ENCODE data around the gene CRADD. TPM values are rescaled to one million over a fixed set of nuclear protein-coding genes. Genes with fewer than 3 reads are reported as not detected.
"Not testable (repeated sequence)": the region's sequence is repeated elsewhere in the genome, so short reads cannot be mapped to it uniquely, and the experiment has no call there.

The CRADD gene
- total and polyA plus RNA-seq, 8 donors = 8.4 to 21.4 (median 10.3) TPM

GRCh38 chr12:93707836-93708235 is 30.7 kb downstream of the CRADD start:
- intact Hi-C loops (cut with DNase I) = no loop called here
- Histone ChIP-seq H3K4me1 (peaks cover 0 to 2% of the 10 kb centered on the region in 2 donors), H3K4me3 (no peak overlapping the region), H3K9me3 (peaks cover 4 to 16% of the 10 kb centered on the region in 2 donors), H3K27me3 (no peaks in the 10 kb centered on the region), H3K27ac (no peak overlapping the region), H3K36me3 (no peaks in the 10 kb centered on the region)
- TF ChIP-seq, protein P1, sequence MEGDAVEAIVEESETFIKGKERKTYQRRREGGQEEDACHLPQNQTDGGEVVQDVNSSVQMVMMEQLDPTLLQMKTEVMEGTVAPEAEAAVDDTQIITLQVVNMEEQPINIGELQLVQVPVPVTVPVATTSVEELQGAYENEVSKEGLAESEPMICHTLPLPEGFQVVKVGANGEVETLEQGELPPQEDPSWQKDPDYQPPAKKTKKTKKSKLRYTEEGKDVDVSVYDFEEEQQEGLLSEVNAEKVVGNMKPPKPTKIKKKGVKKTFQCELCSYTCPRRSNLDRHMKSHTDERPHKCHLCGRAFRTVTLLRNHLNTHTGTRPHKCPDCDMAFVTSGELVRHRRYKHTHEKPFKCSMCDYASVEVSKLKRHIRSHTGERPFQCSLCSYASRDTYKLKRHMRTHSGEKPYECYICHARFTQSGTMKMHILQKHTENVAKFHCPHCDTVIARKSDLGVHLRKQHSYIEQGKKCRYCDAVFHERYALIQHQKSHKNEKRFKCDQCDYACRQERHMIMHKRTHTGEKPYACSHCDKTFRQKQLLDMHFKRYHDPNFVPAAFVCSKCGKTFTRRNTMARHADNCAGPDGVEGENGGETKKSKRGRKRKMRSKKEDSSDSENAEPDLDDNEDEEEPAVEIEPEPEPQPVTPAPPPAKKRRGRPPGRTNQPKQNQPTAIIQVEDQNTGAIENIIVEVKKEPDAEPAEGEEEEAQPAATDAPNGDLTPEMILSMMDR (IDR thresholded peaks at IDR 0.05) = no peak
- no peak for DNase-seq
- no peak for ATAC-seq

- H3K4me3 ChIP-seq = no peak overlapping the region
- ATAC-seq (no peak), DNase-seq (no peak)
- TF ChIP-seq, protein P1 (IDR thresholded peaks at IDR 0.05) = no peak
- H3K4me1 ChIP-seq = peaks cover 0 to 2% of the 10 kb centered on the region in 2 donors
- intact Hi-C loops (cut with DNase I) = no loop called here
- H3K27me3 ChIP-seq = no peaks in the 10 kb centered on the region
- peaks cover 4 to 16% of the 10 kb centered on the region in 2 donors for H3K9me3 ChIP-seq
- H3K36me3 ChIP-seq = no peaks in the 10 kb centered on the region
- H3K27ac ChIP-seq = no peak overlapping the region
Observed at GRCh38 chr12:93708952-93709351, 31.8 kb downstream of the CRADD start.

GRCh38 chr12:93709386-93709785 is 32.2 kb downstream of the CRADD start:
- DNase-seq (no peak), ATAC-seq (no peak)
- intact Hi-C loops (cut with DNase I) = no loop called here
- Histone ChIP-seq H3K27ac (no peak overlapping the region), H3K4me3 (no peak overlapping the region), H3K4me1 (peaks cover 0 to 2% of the 10 kb centered on the region in 2 donors), H3K27me3 (no peaks in the 10 kb centered on the region), H3K9me3 (peaks cover 4 to 16% of the 10 kb centered on the region in 2 donors), H3K36me3 (no peaks in the 10 kb centered on the region)
- TF ChIP-seq, protein P1 (IDR thresholded peaks at IDR 0.05) = no peak

- Histone ChIP-seq H3K9me3 (peaks cover 4 to 16% of the 10 kb centered on the region in 2 donors), H3K4me3 (no peak overlapping the region), H3K27me3 (no peaks in the 10 kb centered on the region), H3K36me3 (no peaks in the 10 kb centered on the region), H3K27ac (no peak overlapping the region), H3K4me1 (peaks cover 0 to 2% of the 10 kb centered on the region in 2 donors)
- ATAC-seq (no peak), DNase-seq (no peak)
- intact Hi-C loops (cut with DNase I) = no loop called here
- TF ChIP-seq, protein P1 (IDR thresholded peaks at IDR 0.05) = no peak
Observed at GRCh38 chr12:93710574-93710926, 33.4 kb downstream of the CRADD start.

DNA sequence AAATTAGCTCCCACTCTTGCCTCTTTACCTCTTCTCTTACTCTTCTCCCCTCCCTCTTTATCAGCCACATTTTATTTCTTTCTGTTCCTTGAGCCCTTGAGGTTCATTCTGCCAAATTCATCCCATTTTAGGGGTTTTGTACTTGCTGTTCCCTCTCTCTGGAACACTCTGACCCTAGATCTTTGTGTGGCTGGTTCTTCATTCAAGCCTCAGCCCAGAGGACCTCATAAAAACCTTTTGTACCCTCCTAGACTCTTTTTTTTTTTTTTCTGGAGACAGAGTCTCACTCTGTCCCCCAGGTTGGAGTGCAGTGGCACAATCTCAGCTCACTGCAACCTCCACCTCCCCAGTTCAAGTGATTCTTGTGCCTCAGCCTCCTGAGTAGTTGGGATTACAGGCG is 34.3 kb downstream of the CRADD start:
- ATAC-seq; DNase-seq; H3K36me3 ChIP-seq; H3K4me1 ChIP-seq; H3K4me3 ChIP-seq; H3K27me3 ChIP-seq; intact Hi-C loops (cut with DNase I); H3K27ac ChIP-seq: not testable (repeated sequence)
- H3K9me3 ChIP-seq = peaks cover 4 to 16% of the 10 kb centered on the region in 2 donors

DNA sequence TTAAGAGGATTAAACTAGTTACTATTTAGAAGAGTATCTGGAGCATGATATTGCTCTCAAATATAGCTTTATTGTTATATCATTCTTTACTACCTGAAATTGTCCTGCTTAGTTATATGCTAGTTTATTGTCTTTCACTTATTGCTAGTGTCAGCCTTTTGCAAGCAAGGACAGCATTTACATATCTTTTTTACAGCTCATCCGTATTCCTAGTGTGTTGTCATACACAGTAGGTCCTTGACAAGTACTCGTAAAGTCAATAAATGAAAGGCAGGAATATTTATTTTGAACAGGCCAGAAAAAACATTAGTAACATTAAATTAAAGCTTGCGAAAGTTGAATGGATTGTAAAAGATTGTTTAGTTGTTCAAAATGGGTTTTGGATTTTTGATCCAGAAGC is 35.0 kb downstream of the CRADD start:
- peaks cover 0 to 2% of the 10 kb centered on the region in 2 donors for H3K4me1 ChIP-seq
- TF ChIP-seq, protein P1 (IDR thresholded peaks at IDR 0.05) = no peak
- H3K27me3 ChIP-seq = no peaks in the 10 kb centered on the region
- no peak overlapping the region for H3K27ac ChIP-seq
- H3K4me3 ChIP-seq = no peak overlapping the region
- H3K9me3 ChIP-seq = peaks cover 4 to 16% of the 10 kb centered on the region in 2 donors
- ATAC-seq (peak; percentile 31), DNase-seq (no peak)
- intact Hi-C loops (cut with DNase I) = no loop called here
- H3K36me3 ChIP-seq = no peaks in the 10 kb centered on the region

Measured in left lung (tissue), 10 donors.